ENCODE data around the gene NOP56.
"Not testable (repeated sequence)": the region's sequence is repeated elsewhere in the genome, so short reads cannot be mapped to it uniquely, and the experiment has no call there.

- TF ChIP-seq POLR2A (IDR thresholded peaks at IDR 0.05; ENCODE audit: low read depth, low read length); PAX5 (IDR thresholded peaks at IDR 0.05; ENCODE audit: insufficient read depth, low read length, severe bottlenecking): not testable (repeated sequence)
These were observed 32.4 kb downstream of the NOP56 start for GRCh38 chr20:2684817-2685216.

All from GM12891 (cell line).